HL-60 (cell line): ENCODE results near the gene PPP2R2D.

Source experiments
- GABPA ChIP-seq: IDR thresholded peaks from 2 replicates; pipeline ENCODE4 v1.6.1; 2012; ENCODE audit warnings: low read depth
- POLR2AphosphoS5 ChIP-seq: IDR thresholded peaks from 2 replicates; pipeline ENCODE4 v1.6.1; 2012; ENCODE audit warnings: low read depth
- SPI1 ChIP-seq: IDR thresholded peaks from 2 replicates; pipeline ENCODE4 v1.6.1; 2012; ENCODE audit warnings: low read depth, mild to moderate bottlenecking, borderline replicate concordance
- TF ChIP-seq, protein P1 (sequence below): IDR thresholded peaks from one replicate; pipeline ENCODE4 v1.5.1; 2011; ENCODE audit warnings: low read length, control low read depth, inconsistent platforms; ENCODE audit not compliant: insufficient read depth
- TF ChIP-seq, protein P2 (sequence below): IDR thresholded peaks from 2 replicates; pipeline ENCODE4 v1.6.1; 2012; ENCODE audit warnings: low read depth; ENCODE audit not compliant: insufficient replicate concordance

DNA sequence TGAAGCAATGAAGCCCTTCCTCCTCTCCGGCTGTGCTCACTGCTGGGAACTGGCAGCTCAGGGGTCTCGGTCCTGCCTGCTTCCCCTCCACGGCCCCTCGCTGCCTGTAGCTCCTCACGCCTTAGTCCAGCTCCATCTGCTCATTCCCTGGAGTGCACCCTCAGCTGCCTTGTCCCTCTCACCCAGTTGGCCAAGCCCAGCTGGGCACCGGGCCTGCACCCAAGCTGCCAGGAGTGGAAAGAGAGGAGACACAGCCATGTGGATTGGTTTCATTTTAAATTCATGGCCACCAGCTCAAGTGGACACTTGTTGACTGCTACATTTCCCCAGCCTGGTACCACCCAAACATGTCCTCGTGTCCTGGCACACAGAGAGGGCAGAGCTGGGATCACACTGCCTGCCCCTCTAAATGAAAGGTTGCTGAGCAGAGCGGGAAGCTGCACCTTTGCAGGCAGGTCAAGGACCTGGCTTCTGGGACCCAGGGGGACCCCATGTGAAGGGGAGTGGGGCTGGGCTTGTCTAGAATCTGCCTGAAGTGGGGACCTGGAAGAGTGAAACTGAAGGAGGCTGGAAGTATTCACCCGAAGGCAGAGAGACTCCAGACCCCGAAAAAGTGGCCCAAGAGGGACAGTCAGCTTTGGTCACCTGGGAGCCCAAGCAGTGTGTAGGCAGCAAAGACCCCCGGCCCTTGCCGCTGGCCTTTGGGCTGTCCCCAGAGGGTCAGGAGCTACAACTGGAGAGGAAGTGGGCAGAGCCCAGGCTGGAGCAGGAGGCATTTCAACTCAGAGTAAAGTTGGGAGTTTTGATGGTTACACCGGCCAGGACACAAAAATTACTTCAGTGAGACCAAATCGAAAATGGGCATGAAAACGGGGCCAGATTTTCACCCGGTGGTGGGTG, 95.9 kb downstream of the PPP2R2D start:
- TF ChIP-seq, protein P1, sequence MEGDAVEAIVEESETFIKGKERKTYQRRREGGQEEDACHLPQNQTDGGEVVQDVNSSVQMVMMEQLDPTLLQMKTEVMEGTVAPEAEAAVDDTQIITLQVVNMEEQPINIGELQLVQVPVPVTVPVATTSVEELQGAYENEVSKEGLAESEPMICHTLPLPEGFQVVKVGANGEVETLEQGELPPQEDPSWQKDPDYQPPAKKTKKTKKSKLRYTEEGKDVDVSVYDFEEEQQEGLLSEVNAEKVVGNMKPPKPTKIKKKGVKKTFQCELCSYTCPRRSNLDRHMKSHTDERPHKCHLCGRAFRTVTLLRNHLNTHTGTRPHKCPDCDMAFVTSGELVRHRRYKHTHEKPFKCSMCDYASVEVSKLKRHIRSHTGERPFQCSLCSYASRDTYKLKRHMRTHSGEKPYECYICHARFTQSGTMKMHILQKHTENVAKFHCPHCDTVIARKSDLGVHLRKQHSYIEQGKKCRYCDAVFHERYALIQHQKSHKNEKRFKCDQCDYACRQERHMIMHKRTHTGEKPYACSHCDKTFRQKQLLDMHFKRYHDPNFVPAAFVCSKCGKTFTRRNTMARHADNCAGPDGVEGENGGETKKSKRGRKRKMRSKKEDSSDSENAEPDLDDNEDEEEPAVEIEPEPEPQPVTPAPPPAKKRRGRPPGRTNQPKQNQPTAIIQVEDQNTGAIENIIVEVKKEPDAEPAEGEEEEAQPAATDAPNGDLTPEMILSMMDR: no peak
- TF ChIP-seq POLR2AphosphoS5 (no peak), GABPA (no peak), SPI1 (no peak)
- TF ChIP-seq, protein P2, sequence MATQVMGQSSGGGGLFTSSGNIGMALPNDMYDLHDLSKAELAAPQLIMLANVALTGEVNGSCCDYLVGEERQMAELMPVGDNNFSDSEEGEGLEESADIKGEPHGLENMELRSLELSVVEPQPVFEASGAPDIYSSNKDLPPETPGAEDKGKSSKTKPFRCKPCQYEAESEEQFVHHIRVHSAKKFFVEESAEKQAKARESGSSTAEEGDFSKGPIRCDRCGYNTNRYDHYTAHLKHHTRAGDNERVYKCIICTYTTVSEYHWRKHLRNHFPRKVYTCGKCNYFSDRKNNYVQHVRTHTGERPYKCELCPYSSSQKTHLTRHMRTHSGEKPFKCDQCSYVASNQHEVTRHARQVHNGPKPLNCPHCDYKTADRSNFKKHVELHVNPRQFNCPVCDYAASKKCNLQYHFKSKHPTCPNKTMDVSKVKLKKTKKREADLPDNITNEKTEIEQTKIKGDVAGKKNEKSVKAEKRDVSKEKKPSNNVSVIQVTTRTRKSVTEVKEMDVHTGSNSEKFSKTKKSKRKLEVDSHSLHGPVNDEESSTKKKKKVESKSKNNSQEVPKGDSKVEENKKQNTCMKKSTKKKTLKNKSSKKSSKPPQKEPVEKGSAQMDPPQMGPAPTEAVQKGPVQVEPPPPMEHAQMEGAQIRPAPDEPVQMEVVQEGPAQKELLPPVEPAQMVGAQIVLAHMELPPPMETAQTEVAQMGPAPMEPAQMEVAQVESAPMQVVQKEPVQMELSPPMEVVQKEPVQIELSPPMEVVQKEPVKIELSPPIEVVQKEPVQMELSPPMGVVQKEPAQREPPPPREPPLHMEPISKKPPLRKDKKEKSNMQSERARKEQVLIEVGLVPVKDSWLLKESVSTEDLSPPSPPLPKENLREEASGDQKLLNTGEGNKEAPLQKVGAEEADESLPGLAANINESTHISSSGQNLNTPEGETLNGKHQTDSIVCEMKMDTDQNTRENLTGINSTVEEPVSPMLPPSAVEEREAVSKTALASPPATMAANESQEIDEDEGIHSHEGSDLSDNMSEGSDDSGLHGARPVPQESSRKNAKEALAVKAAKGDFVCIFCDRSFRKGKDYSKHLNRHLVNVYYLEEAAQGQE: no peak
